Duodenal mucosa (tissue), 2 donors: Measurements from ENCODE around the gene FOXO1.

ENCODE experiments used
- H3K27ac ChIP-seq: one replicate; pipeline ENCODE4 v1.7.0; 2013; ENCODE audit warnings: low read depth, low read length
- H3K27me3 ChIP-seq, 2 donors: one replicate each; pipeline ENCODE4 v1.7.0; 2013; ENCODE audit warnings: low read length in 2 of 2, control low read depth in 1 of 2; ENCODE audit not compliant: insufficient read depth in 2 of 2, control insufficient read depth in 1 of 2
- H3K36me3 ChIP-seq, 2 donors: one replicate each; pipeline ENCODE4 v1.7.0; 2013; ENCODE audit warnings: low read length in 2 of 2, control low read depth in 1 of 2; ENCODE audit not compliant: insufficient read depth in 2 of 2, control insufficient read depth in 1 of 2
- H3K4me1 ChIP-seq, 2 donors: one replicate each; pipeline ENCODE4 v1.7.0; 2013; ENCODE audit warnings: low read length in 2 of 2, control low read depth in 1 of 2; ENCODE audit not compliant: insufficient read depth in 2 of 2, control insufficient read depth in 1 of 2
- H3K4me3 ChIP-seq, 2 donors: one replicate each; pipeline ENCODE4 v1.7.0; 2013; ENCODE audit warnings: low read length in 2 of 2, low read depth in 1 of 2
- H3K9ac ChIP-seq, 2 donors: one replicate each; pipeline ENCODE4 v1.7.0; 2013; ENCODE audit warnings: low read length in 2 of 2, low read depth in 1 of 2
- H3K9me3 ChIP-seq, 2 donors: one replicate each; pipeline ENCODE4 v1.7.0; 2013; ENCODE audit warnings: low read length in 2 of 2, control low read depth in 1 of 2; ENCODE audit not compliant: control insufficient read depth in 1 of 2

The FOXO1 gene

DNA sequence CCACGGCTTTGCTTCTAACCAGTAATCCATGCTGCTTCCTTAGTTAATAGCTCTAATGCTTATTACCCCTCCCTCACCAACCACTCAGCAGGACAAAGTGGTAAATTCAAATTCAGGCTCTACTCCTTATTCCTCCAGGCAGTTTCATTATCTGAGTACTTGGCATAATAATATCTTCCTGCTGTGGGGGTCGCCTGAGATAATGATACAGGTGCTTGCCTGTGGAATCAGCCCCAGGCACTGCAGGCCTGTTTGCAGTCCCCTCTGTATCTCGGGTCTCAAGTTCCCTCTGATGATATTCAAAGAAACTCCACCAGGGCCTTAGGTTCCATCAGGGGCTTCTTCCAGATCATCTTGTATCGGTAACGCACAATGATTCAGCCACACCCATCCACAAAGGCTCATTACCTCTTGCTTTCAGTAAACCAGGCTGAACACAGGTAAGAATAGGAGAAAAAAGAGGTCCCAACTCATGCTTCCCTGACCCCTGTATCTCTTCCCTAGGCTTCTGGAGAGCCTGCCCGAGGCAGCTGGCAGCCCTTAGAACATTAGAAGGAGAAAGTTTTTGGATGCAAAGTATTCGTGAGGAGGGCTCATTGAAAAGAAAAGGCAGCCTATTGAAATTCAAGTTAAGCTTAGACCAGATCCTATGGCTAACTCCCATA lies 14.3 kb upstream of the FOXO1 start:
- Histone ChIP-seq H3K27me3 (no peaks in the 10 kb centered on the region), H3K9me3 (no peaks in the 10 kb centered on the region), H3K9ac (no peak overlapping the region), H3K36me3 (no peaks in the 10 kb centered on the region), H3K4me1 (no peaks in the 10 kb centered on the region), H3K27ac (no peak overlapping the region), H3K4me3 (no peak overlapping the region)

GRCh38 chr13:40679480-40679985 lies 13.1 kb upstream of the FOXO1 start:
- H3K27ac ChIP-seq, result no peak overlapping the region
- H3K9me3 ChIP-seq, result no peaks in the 10 kb centered on the region
- H3K4me3 ChIP-seq, result no peak overlapping the region
- H3K27me3 ChIP-seq, result no peaks in the 10 kb centered on the region
- no peak overlapping the region for H3K9ac ChIP-seq
- H3K4me1 ChIP-seq, result no peaks in the 10 kb centered on the region
- H3K36me3 ChIP-seq, result no peaks in the 10 kb centered on the region

GRCh38 chr13:40677064-40677463 lies 10.6 kb upstream of the FOXO1 start:
- no peak overlapping the region for H3K9ac ChIP-seq
- peaks cover 0 to 7% of the 10 kb centered on the region in 2 donors for H3K4me1 ChIP-seq
- no peaks in the 10 kb centered on the region for H3K9me3 ChIP-seq
- H3K27me3 ChIP-seq, result no peaks in the 10 kb centered on the region
- no peaks in the 10 kb centered on the region for H3K36me3 ChIP-seq
- no peak overlapping the region for H3K4me3 ChIP-seq
- H3K27ac ChIP-seq, result no peak overlapping the region

DNA sequence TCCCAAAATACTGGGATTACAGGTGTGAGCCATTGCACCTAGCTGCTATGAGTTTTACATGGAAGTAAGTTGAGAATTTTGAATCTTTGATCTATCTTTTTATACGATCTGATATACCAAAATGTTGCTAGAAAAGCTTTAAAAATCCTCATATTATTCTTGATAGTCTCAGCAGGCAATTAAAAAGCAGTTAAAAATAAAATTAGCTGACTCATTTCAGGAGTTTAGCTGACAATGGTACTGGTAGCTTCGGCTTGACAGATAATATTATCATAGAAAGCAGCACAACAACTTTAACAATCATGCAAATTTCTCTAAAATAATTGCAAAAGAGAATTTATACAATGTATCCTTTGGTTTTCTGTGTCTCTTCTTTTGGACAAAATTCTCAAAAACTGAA lies 9.6 kb upstream of the FOXO1 start:
- Histone ChIP-seq H3K36me3 (no peaks in the 10 kb centered on the region), H3K4me3 (no peak overlapping the region), H3K9me3 (no peaks in the 10 kb centered on the region), H3K27me3 (no peaks in the 10 kb centered on the region), H3K9ac (no peak overlapping the region), H3K4me1 (peaks cover 0 to 9% of the 10 kb centered on the region in 2 donors), H3K27ac (no peak overlapping the region)

DNA sequence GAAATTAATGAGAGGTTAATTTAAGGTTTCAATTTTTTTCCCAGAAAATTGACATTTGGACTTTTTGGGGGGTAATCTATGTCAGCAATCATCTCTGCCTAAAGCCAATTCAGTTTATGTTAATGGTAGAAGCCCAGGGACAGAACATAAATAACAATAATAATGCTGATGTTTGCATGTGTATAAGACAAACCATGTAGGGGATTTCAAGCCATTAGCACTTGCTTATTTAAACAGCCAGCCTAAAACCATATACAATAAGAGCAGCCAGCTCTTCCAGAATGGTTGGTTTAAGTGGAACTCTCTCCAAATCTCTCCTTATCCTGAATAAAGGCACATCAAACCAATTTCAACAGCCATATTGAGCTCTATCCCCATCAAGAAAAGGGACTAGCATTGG lies 7.0 kb upstream of the FOXO1 start:
- H3K27ac ChIP-seq, result no peak overlapping the region

GRCh38 chr13:40672765-40673397 lies 6.4 kb upstream of the FOXO1 start:
- H3K27me3 ChIP-seq, result no peaks in the 10 kb centered on the region
- H3K36me3 ChIP-seq, result no peaks in the 10 kb centered on the region
- no peaks in the 10 kb centered on the region for H3K9me3 ChIP-seq
- H3K27ac ChIP-seq, result no peak overlapping the region
- H3K9ac ChIP-seq, result no peak overlapping the region
- peaks cover 5 to 11% of the 10 kb centered on the region in 2 donors for H3K4me1 ChIP-seq
- no peak overlapping the region for H3K4me3 ChIP-seq

More for the DNA sequence above, 7.0 kb upstream of the FOXO1 start:
- Histone ChIP-seq H3K27me3 (no peaks in the 10 kb centered on the region), H3K9ac (no peak overlapping the region), H3K4me3 (no peak overlapping the region), H3K36me3 (no peaks in the 10 kb centered on the region), H3K9me3 (no peaks in the 10 kb centered on the region), H3K4me1 (peaks cover 0 to 9% of the 10 kb centered on the region in 2 donors)

- H3K36me3 ChIP-seq, result no peaks in the 10 kb centered on the region
- H3K4me3 ChIP-seq, result no peak overlapping the region
- H3K9ac ChIP-seq, result no peak overlapping the region
- H3K27ac ChIP-seq, result no peak overlapping the region
- no peaks in the 10 kb centered on the region for H3K27me3 ChIP-seq
- H3K9me3 ChIP-seq, result no peaks in the 10 kb centered on the region
- peaks cover 10 to 17% of the 10 kb centered on the region in 2 donors for H3K4me1 ChIP-seq
Measured at GRCh38 chr13:40671956-40672764, 5.7 kb upstream of the FOXO1 start.

GRCh38 chr13:40670307-40670706 lies 3.9 kb upstream of the FOXO1 start:
- Histone ChIP-seq H3K27me3 (no peaks in the 10 kb centered on the region), H3K36me3 (peaks cover 0 to 1% of the 10 kb centered on the region in 2 donors), H3K9me3 (no peaks in the 10 kb centered on the region), H3K4me3 (no peak overlapping the region), H3K4me1 (peaks cover 10 to 17% of the 10 kb centered on the region in 2 donors), H3K9ac (no peak overlapping the region), H3K27ac (no peak overlapping the region)

DNA sequence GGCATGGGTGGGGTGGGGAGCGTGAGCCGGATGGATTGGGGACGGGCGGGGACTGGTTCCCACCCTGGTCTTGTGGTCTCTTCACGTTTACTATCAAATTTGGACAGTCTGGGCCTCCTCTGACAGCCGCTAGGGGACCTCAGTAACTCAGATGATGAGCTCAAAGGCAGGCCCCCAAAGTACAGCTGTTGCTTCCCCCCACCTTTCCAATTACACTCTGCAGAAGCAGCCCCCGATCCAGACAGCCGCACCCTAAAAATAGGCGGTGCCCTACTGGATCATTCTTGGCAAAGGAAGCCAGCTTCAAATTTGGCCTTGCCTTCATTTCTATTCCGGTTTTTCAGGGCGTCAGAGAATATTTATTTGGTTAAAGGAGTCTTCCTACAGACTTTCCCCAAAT lies 1.9 kb upstream of the FOXO1 start:
- H3K27ac ChIP-seq, result no peak overlapping the region
- H3K9me3 ChIP-seq, result no peaks in the 10 kb centered on the region
- H3K4me3 ChIP-seq, result peak overlapping the region in 1 of 2 donors; percentile 71
- H3K27me3 ChIP-seq, result no peaks in the 10 kb centered on the region
- peaks cover 0 to 3% of the 10 kb centered on the region in 2 donors for H3K36me3 ChIP-seq
- no peak overlapping the region for H3K9ac ChIP-seq
- H3K4me1 ChIP-seq, result peaks cover 10 to 21% of the 10 kb centered on the region in 2 donors

- no peak overlapping the region for H3K27ac ChIP-seq
- peaks cover 0 to 3% of the 10 kb centered on the region in 2 donors for H3K36me3 ChIP-seq
- H3K4me3 ChIP-seq, result peak overlapping the region; percentile 71 to 76
- H3K9me3 ChIP-seq, result no peaks in the 10 kb centered on the region
- peaks cover 10 to 24% of the 10 kb centered on the region in 2 donors for H3K4me1 ChIP-seq
- peak overlapping the region; percentile 68 to 69 for H3K9ac ChIP-seq
- H3K27me3 ChIP-seq, result no peaks in the 10 kb centered on the region
Measured at GRCh38 chr13:40667622-40667978, 1.2 kb upstream of the FOXO1 start.
